ENCODE data around the gene NELFCD.

DNA sequence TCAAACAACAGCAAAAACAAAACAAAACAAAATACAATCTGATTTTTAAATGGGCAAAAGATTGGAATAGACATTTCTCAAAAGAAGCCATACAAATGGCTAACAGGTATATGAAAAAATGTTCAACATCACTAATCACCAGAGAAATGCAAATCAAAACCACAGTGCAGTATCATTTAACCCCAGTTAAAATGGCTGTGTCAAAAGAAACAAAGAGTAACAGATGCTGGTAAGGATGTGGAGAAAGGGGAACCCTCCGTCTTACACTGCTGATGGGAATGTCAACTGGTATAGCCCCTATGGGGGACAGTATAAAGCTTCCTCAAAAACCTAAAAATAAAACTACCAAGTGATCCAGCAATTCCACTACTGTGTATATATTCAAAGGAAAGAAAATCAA is 10.9 kb upstream of the NELFCD start:
- TF ChIP-seq, protein P1, sequence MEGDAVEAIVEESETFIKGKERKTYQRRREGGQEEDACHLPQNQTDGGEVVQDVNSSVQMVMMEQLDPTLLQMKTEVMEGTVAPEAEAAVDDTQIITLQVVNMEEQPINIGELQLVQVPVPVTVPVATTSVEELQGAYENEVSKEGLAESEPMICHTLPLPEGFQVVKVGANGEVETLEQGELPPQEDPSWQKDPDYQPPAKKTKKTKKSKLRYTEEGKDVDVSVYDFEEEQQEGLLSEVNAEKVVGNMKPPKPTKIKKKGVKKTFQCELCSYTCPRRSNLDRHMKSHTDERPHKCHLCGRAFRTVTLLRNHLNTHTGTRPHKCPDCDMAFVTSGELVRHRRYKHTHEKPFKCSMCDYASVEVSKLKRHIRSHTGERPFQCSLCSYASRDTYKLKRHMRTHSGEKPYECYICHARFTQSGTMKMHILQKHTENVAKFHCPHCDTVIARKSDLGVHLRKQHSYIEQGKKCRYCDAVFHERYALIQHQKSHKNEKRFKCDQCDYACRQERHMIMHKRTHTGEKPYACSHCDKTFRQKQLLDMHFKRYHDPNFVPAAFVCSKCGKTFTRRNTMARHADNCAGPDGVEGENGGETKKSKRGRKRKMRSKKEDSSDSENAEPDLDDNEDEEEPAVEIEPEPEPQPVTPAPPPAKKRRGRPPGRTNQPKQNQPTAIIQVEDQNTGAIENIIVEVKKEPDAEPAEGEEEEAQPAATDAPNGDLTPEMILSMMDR (IDR thresholded peaks at IDR 0.05), result no peak
- no peak for TF ChIP-seq POLR2A (IDR thresholded peaks at IDR 0.05)
